HepG2 (cell line): Measurements from ENCODE around the gene PPM1M.
A peak's percentile ranks its signal among the peaks of the same experiment; 100 is the strongest.

ENCODE experiments used
- CEBPG ChIP-seq: IDR thresholded peaks from 2 replicates; pipeline ENCODE4 v1.6.1; 2016
- CREB1 ChIP-seq, 2 experiments: fragments of 450-650 bp in 1 of 2; IDR thresholded peaks; 2 replicates each; pipeline ENCODE4 v1.6.1; 2016 to 2017; ENCODE audit warnings: control low read depth in 1 of 2, mild to moderate bottlenecking in 1 of 2, missing compliant biosample characterization in 1 of 2, missing genetic modification characterization in 1 of 2
- EZH2 ChIP-seq: conservative IDR thresholded peaks from 2 replicates; pipeline ENCODE4 v1.6.1; 2012; ENCODE audit warnings: mild to moderate bottlenecking, low read depth, low read length, moderate library complexity
- PREB ChIP-seq: sonication (generic); formaldehyde crosslinking; IDR thresholded peaks from 2 replicates; pipeline ENCODE4 v1.4.0; 2020; ENCODE audit warnings: missing genetic modification reagents
- ZNF160 ChIP-seq: sonication (generic); formaldehyde crosslinking; IDR thresholded peaks from 2 replicates; pipeline ENCODE4 v1.8.0; 2022; ENCODE audit warnings: mild to moderate bottlenecking, inconsistent platforms, missing genetic modification reagents
- ZNF83 ChIP-seq: sonication (generic); formaldehyde crosslinking; IDR thresholded peaks from 2 replicates; pipeline ENCODE4 v1.4.0; 2020; ENCODE audit warnings: missing genetic modification reagents, mild to moderate bottlenecking, borderline replicate concordance

GRCh38 chr3:52286777-52287110 lies 41.2 kb downstream of the PPM1M start:
- TF ChIP-seq CEBPG (CRISPR knock-in tag) = peak; percentile 56
- no peak for TF ChIP-seq ZNF83
- TF ChIP-seq EZH2 = no peak
- TF ChIP-seq ZNF160 (CRISPR knock-in tag) = no peak
- TF ChIP-seq PREB (CRISPR knock-in tag) = no peak
- no peak for TF ChIP-seq CREB1 (IDR thresholded peaks at IDR 0.05)
- TF ChIP-seq CREB1 (CRISPR knock-in tag; IDR thresholded peaks at IDR 0.05) = no peak
